WERI-Rb-1 (cell line): ENCODE data around the gene MUC5B.
"Not testable (repeated sequence)": the region's sequence is repeated elsewhere in the genome, so short reads cannot be mapped to it uniquely, and the experiment has no call there.

Experiments used
- DNase-seq: peaks from one replicate; pipeline ENCODE4 v3.0.0-alpha.2; 2020
- H3K27ac ChIP-seq: fragments of 250-450 bp; sonication (Bioruptor Pico); 2 replicates; pipeline ENCODE4 v1.5.1; 2020; ENCODE audit warnings: mild to moderate bottlenecking, moderate library complexity
- H3K27me3 ChIP-seq: fragments of 250-450 bp; sonication (Bioruptor Pico); 2 replicates; pipeline ENCODE4 v1.5.1; 2021; ENCODE audit warnings: mild to moderate bottlenecking, low read depth, moderate library complexity; ENCODE audit not compliant: insufficient read depth, severe bottlenecking
- H3K36me3 ChIP-seq: fragments of 250-450 bp; sonication (Bioruptor Pico); 2 replicates; pipeline ENCODE4 v1.5.1; 2020; ENCODE audit warnings: mild to moderate bottlenecking, moderate library complexity
- H3K4me3 ChIP-seq: 2 replicates; pipeline ENCODE4 v1.5.1; 2011; ENCODE audit warnings: low read depth, mild to moderate bottlenecking, control low read depth, low read length
- H3K9me3 ChIP-seq: fragments of 250-450 bp; sonication (Bioruptor Pico); 2 replicates; pipeline ENCODE4 v1.5.1; 2021; ENCODE audit warnings: mild to moderate bottlenecking, moderate library complexity; ENCODE audit not compliant: severe bottlenecking
- TF ChIP-seq, protein P1 (sequence below): IDR thresholded peaks from 2 replicates; pipeline ENCODE4 v1.5.1; 2011; ENCODE audit warnings: low read depth, mild to moderate bottlenecking, control low read depth, inconsistent platforms, low read length

Gene MUC5B

DNA sequence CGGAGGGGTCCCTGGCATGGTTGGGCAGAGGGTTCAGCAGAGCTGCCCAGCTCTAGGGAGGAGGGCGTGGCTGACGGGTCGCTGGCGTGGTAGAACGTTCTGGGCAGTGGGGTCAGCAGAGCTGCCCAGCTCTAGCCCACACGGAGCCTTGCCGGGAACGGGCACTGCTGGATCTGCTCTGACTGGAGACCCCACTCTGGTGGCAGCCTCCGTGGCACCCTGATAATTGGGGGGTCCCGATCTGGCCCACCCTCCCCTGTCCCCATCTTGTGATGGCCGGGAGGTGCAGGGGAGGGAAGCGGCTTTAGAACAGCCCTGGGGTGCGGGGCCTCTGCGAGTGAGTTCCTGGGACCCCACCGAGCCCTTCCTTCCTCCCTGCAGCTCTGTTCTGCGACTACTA lies 43.2 kb upstream of the MUC5B start:
- Histone ChIP-seq H3K27ac (no peak overlapping the region), H3K36me3 (no peaks in the 10 kb centered on the region), H3K4me3 (no peak overlapping the region), H3K27me3 (peaks cover 22% of the 10 kb centered on the region), H3K9me3 (no peaks in the 10 kb centered on the region)
- DNase-seq: no peak
- TF ChIP-seq, protein P1, sequence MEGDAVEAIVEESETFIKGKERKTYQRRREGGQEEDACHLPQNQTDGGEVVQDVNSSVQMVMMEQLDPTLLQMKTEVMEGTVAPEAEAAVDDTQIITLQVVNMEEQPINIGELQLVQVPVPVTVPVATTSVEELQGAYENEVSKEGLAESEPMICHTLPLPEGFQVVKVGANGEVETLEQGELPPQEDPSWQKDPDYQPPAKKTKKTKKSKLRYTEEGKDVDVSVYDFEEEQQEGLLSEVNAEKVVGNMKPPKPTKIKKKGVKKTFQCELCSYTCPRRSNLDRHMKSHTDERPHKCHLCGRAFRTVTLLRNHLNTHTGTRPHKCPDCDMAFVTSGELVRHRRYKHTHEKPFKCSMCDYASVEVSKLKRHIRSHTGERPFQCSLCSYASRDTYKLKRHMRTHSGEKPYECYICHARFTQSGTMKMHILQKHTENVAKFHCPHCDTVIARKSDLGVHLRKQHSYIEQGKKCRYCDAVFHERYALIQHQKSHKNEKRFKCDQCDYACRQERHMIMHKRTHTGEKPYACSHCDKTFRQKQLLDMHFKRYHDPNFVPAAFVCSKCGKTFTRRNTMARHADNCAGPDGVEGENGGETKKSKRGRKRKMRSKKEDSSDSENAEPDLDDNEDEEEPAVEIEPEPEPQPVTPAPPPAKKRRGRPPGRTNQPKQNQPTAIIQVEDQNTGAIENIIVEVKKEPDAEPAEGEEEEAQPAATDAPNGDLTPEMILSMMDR: no peak

- Histone ChIP-seq H3K9me3 (no peaks in the 10 kb centered on the region), H3K27ac (no peak overlapping the region), H3K27me3 (peaks cover 22% of the 10 kb centered on the region), H3K4me3 (no peak overlapping the region), H3K36me3 (no peaks in the 10 kb centered on the region)
- DNase-seq: no peak
- TF ChIP-seq, protein P1: peak; percentile 9; the same call in 1 of the 2 replicates
These were observed 42.7 kb upstream of the MUC5B start for GRCh38 chr11:1180171-1180570.

DNA sequence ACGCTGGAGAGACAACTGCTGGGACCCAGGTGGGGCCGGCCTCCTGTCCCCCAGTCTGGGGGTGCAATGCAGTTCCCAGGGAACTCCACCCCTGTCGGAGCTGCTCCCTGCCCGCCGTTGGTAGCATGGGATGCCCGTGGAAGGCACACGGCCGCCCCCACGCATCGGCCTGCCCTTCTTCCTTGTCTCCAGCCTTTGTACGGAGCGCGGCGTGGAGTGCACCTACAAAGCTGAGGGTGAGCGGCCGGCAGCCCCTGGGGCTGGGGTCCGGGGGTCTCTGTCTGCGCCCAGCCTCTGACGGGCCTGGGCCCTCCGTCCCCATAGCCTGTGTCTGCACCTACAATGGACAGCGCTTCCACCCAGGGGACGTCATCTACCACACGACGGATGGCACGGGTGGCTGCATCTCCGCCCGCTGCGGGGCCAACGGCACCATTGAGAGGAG lies 41.9 kb upstream of the MUC5B start:
- Histone ChIP-seq H3K4me3 (no peak overlapping the region), H3K27ac (no peak overlapping the region), H3K9me3 (no peaks in the 10 kb centered on the region), H3K27me3 (peaks cover 22% of the 10 kb centered on the region), H3K36me3 (no peaks in the 10 kb centered on the region)
- TF ChIP-seq, protein P1: no peak
- no peak for DNase-seq

DNA sequence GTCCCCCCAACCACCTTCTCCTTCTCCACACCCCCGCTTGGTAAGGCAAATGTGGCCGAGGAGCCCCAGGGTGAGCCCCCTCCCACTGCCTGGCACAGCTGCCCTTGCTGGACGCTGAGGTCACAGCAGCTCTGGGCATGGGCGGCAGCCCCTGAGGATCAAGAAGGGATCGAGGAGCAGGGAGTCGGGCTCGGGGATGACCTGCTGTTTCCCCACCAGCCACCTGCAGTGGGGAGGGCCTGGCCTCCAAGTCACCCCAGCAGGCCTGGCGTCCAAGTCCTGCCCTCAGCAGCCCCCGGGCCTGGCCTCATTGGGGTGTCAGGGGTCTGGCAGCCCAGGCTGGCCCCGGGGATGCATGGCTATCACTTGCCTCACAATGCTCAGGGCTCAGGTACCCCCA lies 41.4 kb upstream of the MUC5B start:
- H3K27me3 ChIP-seq: peaks cover 22% of the 10 kb centered on the region
- H3K9me3 ChIP-seq: no peaks in the 10 kb centered on the region

DNA sequence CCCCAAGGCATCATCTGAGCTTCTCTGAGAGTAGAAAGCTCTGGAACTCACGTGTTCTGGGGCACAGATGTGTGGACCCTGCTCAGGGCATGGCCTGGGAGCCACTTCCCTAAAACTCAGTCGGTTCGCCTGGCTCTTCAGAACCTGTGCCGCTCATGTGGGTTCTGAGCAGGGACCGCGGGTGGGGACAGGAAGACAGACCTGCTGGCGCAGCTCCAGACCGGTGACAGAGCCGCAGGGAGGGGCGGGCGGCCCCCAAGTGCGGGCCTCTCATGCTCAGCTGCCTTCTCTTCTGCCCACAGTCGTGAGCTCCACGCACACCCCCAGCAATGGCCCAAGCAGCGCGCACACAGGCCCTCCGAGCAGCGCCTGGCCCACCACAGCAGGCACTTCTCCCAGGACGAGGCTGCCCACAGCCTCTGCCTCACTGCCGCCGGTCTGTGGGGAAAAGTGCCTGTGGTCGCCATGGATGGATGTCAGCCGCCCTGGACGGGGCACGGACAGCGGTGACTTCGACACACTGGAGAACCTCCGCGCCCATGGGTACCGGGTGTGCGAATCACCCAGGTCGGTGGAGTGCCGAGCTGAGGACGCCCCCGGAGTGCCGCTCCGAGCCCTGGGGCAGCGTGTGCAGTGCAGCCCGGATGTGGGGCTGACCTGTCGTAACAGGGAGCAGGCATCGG lies 40.9 kb upstream of the MUC5B start:
- Histone ChIP-seq H3K36me3 (no peaks in the 10 kb centered on the region), H3K27me3 (peaks cover 22% of the 10 kb centered on the region), H3K27ac (no peak overlapping the region), H3K4me3 (no peak overlapping the region), H3K9me3 (no peaks in the 10 kb centered on the region)
- no peak for DNase-seq
- TF ChIP-seq, protein P1: no peak

More for the DNA sequence above, 41.4 kb upstream of the MUC5B start:
- TF ChIP-seq, protein P1: no peak
- H3K27ac ChIP-seq: no peak overlapping the region
- H3K4me3 ChIP-seq: no peak overlapping the region
- H3K36me3 ChIP-seq: no peaks in the 10 kb centered on the region
- no peak for DNase-seq

DNA sequence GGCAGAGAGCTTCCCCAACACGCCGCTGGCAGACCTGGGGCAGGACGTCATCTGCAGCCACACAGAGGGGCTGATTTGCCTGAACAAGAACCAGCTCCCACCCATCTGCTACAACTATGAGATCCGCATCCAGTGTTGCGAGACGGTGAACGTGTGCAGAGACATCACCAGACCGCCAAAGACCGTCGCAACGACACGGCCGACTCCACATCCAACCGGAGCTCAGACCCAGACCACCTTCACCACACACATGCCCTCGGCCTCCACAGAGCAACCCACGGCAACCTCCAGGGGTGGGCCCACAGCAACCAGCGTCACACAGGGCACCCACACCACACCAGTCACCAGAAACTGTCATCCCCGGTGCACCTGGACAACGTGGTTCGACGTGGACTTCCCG lies 38.7 kb upstream of the MUC5B start:
- H3K36me3 ChIP-seq, DNase-seq, H3K4me3 ChIP-seq, H3K27ac ChIP-seq, H3K9me3 ChIP-seq: not testable (repeated sequence)
- H3K27me3 ChIP-seq: peaks cover 22% of the 10 kb centered on the region

DNA sequence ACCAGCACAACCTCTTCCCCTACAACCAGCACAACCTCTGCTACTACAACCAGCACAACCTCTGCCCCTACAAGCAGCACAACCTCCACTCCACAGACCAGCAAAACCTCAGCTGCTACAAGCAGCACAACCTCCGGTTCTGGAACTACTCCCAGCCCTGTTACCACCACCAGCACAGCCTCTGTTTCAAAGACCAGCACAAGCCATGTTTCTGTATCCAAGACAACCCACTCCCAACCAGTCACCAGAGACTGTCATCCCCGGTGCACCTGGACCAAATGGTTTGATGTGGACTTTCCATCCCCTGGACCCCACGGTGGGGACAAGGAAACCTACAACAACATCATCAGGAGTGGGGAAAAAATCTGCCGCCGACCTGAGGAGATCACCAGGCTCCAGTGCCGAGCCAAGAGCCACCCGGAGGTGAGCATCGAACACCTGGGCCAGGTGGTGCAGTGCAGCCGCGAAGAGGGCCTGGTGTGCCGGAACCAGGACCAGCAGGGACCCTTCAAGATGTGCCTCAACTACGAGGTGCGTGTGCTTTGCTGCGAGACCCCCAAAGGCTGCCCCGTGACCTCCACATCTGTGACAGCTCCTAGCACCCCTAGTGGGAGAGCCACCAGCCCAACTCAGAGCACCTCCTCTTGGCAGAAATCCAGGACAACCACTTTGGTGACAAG lies 34.3 kb upstream of the MUC5B start:
- H3K27ac ChIP-seq, H3K36me3 ChIP-seq, H3K27me3 ChIP-seq, DNase-seq, H3K9me3 ChIP-seq, H3K4me3 ChIP-seq: not testable (repeated sequence)

DNA sequence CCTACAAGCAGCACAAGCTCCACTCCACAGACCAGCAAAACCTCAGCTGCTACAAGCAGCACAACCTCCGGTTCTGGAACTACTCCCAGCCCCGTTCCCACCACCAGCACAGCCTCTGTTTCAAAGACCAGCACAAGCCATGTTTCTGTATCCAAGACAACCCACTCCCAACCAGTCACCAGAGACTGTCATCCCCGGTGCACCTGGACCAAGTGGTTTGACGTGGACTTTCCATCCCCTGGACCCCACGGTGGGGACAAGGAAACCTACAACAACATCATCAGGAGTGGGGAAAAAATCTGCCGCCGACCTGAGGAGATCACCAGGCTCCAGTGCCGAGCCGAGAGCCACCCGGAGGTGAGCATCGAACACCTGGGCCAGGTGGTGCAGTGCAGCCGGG lies 33.0 kb upstream of the MUC5B start:
- not testable (repeated sequence) for DNase-seq, H3K27me3 ChIP-seq, H3K4me3 ChIP-seq, H3K36me3 ChIP-seq, H3K9me3 ChIP-seq, H3K27ac ChIP-seq

DNA sequence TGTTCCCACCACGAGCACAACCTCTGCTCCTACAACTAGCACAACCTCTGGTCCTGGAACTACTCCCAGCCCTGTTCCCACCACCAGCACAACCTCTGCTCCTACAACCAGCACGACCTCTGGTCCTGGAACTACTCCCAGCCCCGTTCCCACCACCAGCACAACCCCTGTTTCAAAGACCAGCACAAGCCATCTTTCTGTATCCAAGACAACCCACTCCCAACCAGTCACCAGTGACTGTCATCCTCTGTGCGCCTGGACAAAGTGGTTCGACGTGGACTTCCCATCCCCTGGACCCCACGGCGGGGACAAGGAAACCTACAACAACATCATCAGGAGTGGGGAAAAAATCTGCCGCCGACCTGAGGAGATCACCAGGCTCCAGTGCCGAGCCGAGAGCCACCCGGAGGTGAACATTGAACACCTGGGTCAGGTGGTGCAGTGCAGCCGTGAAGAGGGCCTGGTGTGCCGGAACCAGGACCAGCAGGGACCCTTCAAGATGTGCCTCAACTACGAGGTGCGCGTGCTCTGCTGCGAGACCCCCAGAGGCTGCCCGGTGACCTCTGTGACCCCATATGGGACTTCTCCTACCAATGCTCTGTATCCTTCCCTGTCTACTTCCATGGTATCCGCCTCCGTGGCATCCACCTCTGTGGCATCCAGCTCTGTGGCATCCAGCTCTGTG lies 30.9 kb upstream of the MUC5B start:
- H3K9me3 ChIP-seq, H3K36me3 ChIP-seq, DNase-seq, H3K27ac ChIP-seq, H3K27me3 ChIP-seq, H3K4me3 ChIP-seq: not testable (repeated sequence)
